Measurements from ENCODE around the gene MVB12A. TPM values are rescaled to one million over a fixed set of nuclear protein-coding genes. Genes with fewer than 3 reads are reported as not detected.

Gene MVB12A
- total and polyA plus RNA-seq, 10 of the 15 experiments (the other 5 are each of a cell fraction or from before 2014, with no cell fraction given) = 1.2 to 47.6 (median 26.3) TPM

- WGBS (ENCODE audit: insufficient coverage, insufficient replicate concordance, low lambda C conversion rate, missing lambda C conversion rate) = under 1% methylated on average over 50 of the region's 67 CpGs
- Histone ChIP-seq H3K4me2 (ENCODE audit: control insufficient read depth, insufficient read depth) (peak within 1 kb of the TSS; percentile 99), H3K27ac (ENCODE audit: control insufficient read depth, insufficient read depth) (peak within 1 kb of the TSS; percentile 61), H3K27me3 (replicated peaks in 1 of 2; ENCODE audit: control insufficient read depth in 2 of 2, insufficient read depth in 2 of 2, low read length in 1 of 2) (no peaks in the 10 kb centered on the region), H3K4me1 (ENCODE audit: control insufficient read depth, insufficient read depth, low read length) (peaks cover 22% of the 10 kb centered on the region), H3K36me3 (ENCODE audit: control insufficient read depth in 2 of 2, insufficient read depth in 2 of 2, low read length in 1 of 2) (no peaks in the 10 kb centered on the region), H3K4me3 (peak within 1 kb of the TSS; percentile 80), H3K9ac (ENCODE audit: control insufficient read depth, insufficient read depth, low read length) (peak within 1 kb of the TSS; percentile 61; the same call in 1 of the 2 replicates), H3K9me3 (replicated peaks; ENCODE audit: control insufficient read depth, insufficient read depth, low read length) (no peaks in the 10 kb centered on the region), H4K20me1 (ENCODE audit: control insufficient read depth, insufficient read depth) (no peaks in the 10 kb centered on the region), H3K79me2 (ENCODE audit: control insufficient read depth, insufficient read depth, low read length) (no peaks in the 10 kb centered on the region), H2AFZ (ENCODE audit: control insufficient read depth, low read depth, low read length) (peak within 1 kb of the TSS; percentile 99)
- DNase-seq (ENCODE audit: low read depth, low spot score) = peak; percentile 86
- no TSS peak for BruUV-seq (replicated peaks)
- RAD21 ChIA-PET (ENCODE audit: unreplicated experiment) = interaction anchor here (0.6 kb wide), 1 partner anchor 210 kb away, joined by 3 read pairs; no protein-coding TSS in a partner anchor
- in situ Hi-C loops (cut with MboI) (no loop called here), intact Hi-C loops (cut with micrococcal nuclease; ENCODE audit: unreplicated experiment) (no loop called here)
- CTCF ChIA-PET = interaction anchor here (0.8 to 1.9 kb wide), 2 partner anchors 16 to 26 kb away, joined by 3 to 11 read pairs; no protein-coding TSS in a partner anchor
- SMC1A ChIA-PET (ENCODE audit: uncharacterized antibody, unreplicated experiment) = interaction anchor here (0.6 kb wide), 1 partner anchor 26 kb away, joined by 3 read pairs; no protein-coding TSS in a partner anchor
- peak; percentile 94 for ATAC-seq
- FAIRE-seq = no peak
- POLR2A ChIA-PET = no interaction called here
- TF ChIP-seq PKNOX1 (IDR thresholded peaks at IDR 0.05) (peak; percentile 97), ATF7 (IDR thresholded peaks at IDR 0.05; ENCODE audit: low read depth) (0 out of 2 replicates have a peak, but pooled peaks have one; percentile 19), ATF3 (IDR thresholded peaks at IDR 0.05; ENCODE audit: borderline replicate concordance, extremely low read depth, low read depth, low read length) (no peak), CEBPB (IDR thresholded peaks at IDR 0.05; ENCODE audit: borderline replicate concordance in 1 of 2, low read depth in 2 of 2, low read length in 2 of 2) (no peak), CHD2 (IDR thresholded peaks at IDR 0.05; ENCODE audit: borderline replicate concordance, low read depth, low read length) (peak; percentile 31; the same call in 1 of the 2 replicates), BHLHE40 (IDR thresholded peaks at IDR 0.05; ENCODE audit: borderline replicate concordance in 1 of 2, low read depth in 2 of 2, low read length in 1 of 2) (peak in 1 of 2 experiments; percentile 40; a peak in 2 of 4 replicates), PBX3 (IDR thresholded peaks at IDR 0.05; ENCODE audit: insufficient replicate concordance, low read depth, low read length) (peak; percentile 90), GATAD2B (conservative IDR thresholded peaks at IDR 0.05; ENCODE audit: low read depth) (0 out of 2 replicates have a peak, but pooled peaks have one; percentile 37), BACH1 (IDR thresholded peaks at IDR 0.05; ENCODE audit: borderline replicate concordance) (peak; percentile 84), SRF (IDR thresholded peaks at IDR 0.05; ENCODE audit: low read depth in 2 of 2, low read length in 2 of 2) (0 out of 4 replicates have a peak, but pooled peaks of 1 of the 2 experiments have one; percentile 2), SP1 (IDR thresholded peaks at IDR 0.05; ENCODE audit: low read depth, low read length) (peak; percentile 87), POU2F2 (IDR thresholded peaks at IDR 0.05; ENCODE audit: borderline replicate concordance, low read depth, low read length) (no peak), KAT2A (conservative IDR thresholded peaks at IDR 0.05; ENCODE audit: control insufficient read depth, low read depth, low read length) (no peak), SMARCA5 (IDR thresholded peaks at IDR 0.05) (peak; percentile 34; the same call in 1 of the 2 replicates), TCF3 (IDR thresholded peaks at IDR 0.05; ENCODE audit: borderline replicate concordance, insufficient read depth, low read depth, low read length) (no peak), POLR2AphosphoS5 (IDR thresholded peaks at IDR 0.05; ENCODE audit: low read length) (no peak), HCFC1 (IDR thresholded peaks at IDR 0.05; ENCODE audit: low read length) (no peak), DPF2 (IDR thresholded peaks at IDR 0.05) (peak; percentile 33; the same call in 1 of the 2 replicates)
These were observed 50.4 kb downstream of the MVB12A start, which contains the start of gene SLC27A1 for GRCh38 chr19:17470068-17470841. Gene SLC27A1 (plus strand): TSS chr19:17470524. CDS start chr19:17470541, 17 bp downstream.
